ENCODE results near the gene RAB20. TPM values are rescaled to one million over a fixed set of nuclear protein-coding genes. Genes with fewer than 3 reads are reported as not detected.

RAB20 gene
- total and polyA plus RNA-seq, 4 donors, result 35.8 to 118 (median 45.4) TPM

- ATAC-seq (ENCODE audit: insufficient read depth, low FRiP score) (no peak), DNase-seq (no peak)
- Histone ChIP-seq H3K36me3 (ENCODE audit: control insufficient read depth in 4 of 4, insufficient read depth in 4 of 4, low read length in 4 of 4) (peaks cover 4 to 25% (median 15%) of the 10 kb centered on the region in 4 donors), H3K4me1 (ENCODE audit: control insufficient read depth in 5 of 5, insufficient read depth in 5 of 5, low read length in 5 of 5) (peaks cover 0 to 24% (median 4%) of the 10 kb centered on the region in 5 donors), H3K27me3 (ENCODE audit: control insufficient read depth in 3 of 3, insufficient read depth in 3 of 3, low read length in 2 of 3) (no peaks in the 10 kb centered on the region), H3K9me3 (ENCODE audit: control insufficient read depth in 4 of 4, insufficient read depth in 3 of 4, low read length in 3 of 4) (no peaks in the 10 kb centered on the region), H3K27ac (ENCODE audit: low read depth in 1 of 2, low read length in 1 of 2) (no peak overlapping the region), H3K9ac (ENCODE audit: insufficient read depth in 1 of 2, low read length in 2 of 2) (no peak overlapping the region), H3K4me3 (no peak overlapping the region)
- WGBS, 2 donors, result 82 to 88% methylated on average over 12 of the region's 12 CpGs
- no peak for TF ChIP-seq CTCF (IDR thresholded peaks at IDR 0.05; ENCODE audit: control extremely low read depth, extremely low read depth)
These were observed 45.0 kb downstream of the RAB20 start for GRCh38 chr13:110516500-110516899.

- Histone ChIP-seq H3K9ac (ENCODE audit: insufficient read depth in 1 of 2, low read length in 2 of 2) (no peak overlapping the region), H3K27me3 (ENCODE audit: control insufficient read depth in 3 of 3, insufficient read depth in 3 of 3, low read length in 2 of 3) (no peaks in the 10 kb centered on the region), H3K27ac (ENCODE audit: low read depth in 1 of 2, low read length in 1 of 2) (no peak overlapping the region), H3K9me3 (ENCODE audit: control insufficient read depth in 4 of 4, insufficient read depth in 3 of 4, low read length in 3 of 4) (no peaks in the 10 kb centered on the region), H3K4me3 (no peak overlapping the region), H3K4me1 (ENCODE audit: control insufficient read depth in 5 of 5, insufficient read depth in 5 of 5, low read length in 5 of 5) (peaks cover 0 to 18% (median 5%) of the 10 kb centered on the region in 5 donors), H3K36me3 (ENCODE audit: control insufficient read depth in 4 of 4, insufficient read depth in 4 of 4, low read length in 4 of 4) (peaks cover 16 to 37% (median 24%) of the 10 kb centered on the region in 4 donors)
- no peak for ATAC-seq (ENCODE audit: insufficient read depth, low FRiP score)
- no peak for TF ChIP-seq CTCF (IDR thresholded peaks at IDR 0.05; ENCODE audit: control extremely low read depth, extremely low read depth)
- DNase-seq, result no peak
- WGBS, 2 donors, result 92% methylated on average over 17 of the region's 17 CpGs
These were observed 49.3 kb downstream of the RAB20 start for GRCh38 chr13:110512198-110512740.

GRCh38 chr13:110511509-110512181 is 49.9 kb downstream of the RAB20 start:
- no peak overlapping the region for H3K27ac ChIP-seq (ENCODE audit: low read depth in 1 of 2, low read length in 1 of 2)
- TF ChIP-seq CTCF (IDR thresholded peaks at IDR 0.05; ENCODE audit: control extremely low read depth, extremely low read depth), result no peak
- no peak for DNase-seq
- peaks cover 0 to 24% (median 5%) of the 10 kb centered on the region in 5 donors for H3K4me1 ChIP-seq (ENCODE audit: control insufficient read depth in 5 of 5, insufficient read depth in 5 of 5, low read length in 5 of 5)
- peaks cover 16 to 38% (median 27%) of the 10 kb centered on the region in 4 donors for H3K36me3 ChIP-seq (ENCODE audit: control insufficient read depth in 4 of 4, insufficient read depth in 4 of 4, low read length in 4 of 4)
- H3K4me3 ChIP-seq, result no peak overlapping the region
- no peak overlapping the region for H3K9ac ChIP-seq (ENCODE audit: insufficient read depth in 1 of 2, low read length in 2 of 2)
- ATAC-seq (ENCODE audit: insufficient read depth, low FRiP score), result no peak
- 96 to 97% methylated on average over 28 to 31 of the region's 31 CpGs for WGBS, 2 donors
- H3K27me3 ChIP-seq (ENCODE audit: control insufficient read depth in 3 of 3, insufficient read depth in 3 of 3, low read length in 2 of 3), result no peaks in the 10 kb centered on the region
- H3K9me3 ChIP-seq (ENCODE audit: control insufficient read depth in 4 of 4, insufficient read depth in 3 of 4, low read length in 3 of 4), result no peaks in the 10 kb centered on the region

Measured in lung (tissue), 12 donors.